ENCODE measurements around the gene F2RL2. TPM values are rescaled to one million over a fixed set of nuclear protein-coding genes. Genes with fewer than 3 reads are reported as not detected.
A peak's percentile ranks its signal among the peaks of the same experiment; 100 is the strongest.

Gene F2RL2
- total RNA-seq, 1 experiment from 2014 or later = 0.13 TPM

DNA sequence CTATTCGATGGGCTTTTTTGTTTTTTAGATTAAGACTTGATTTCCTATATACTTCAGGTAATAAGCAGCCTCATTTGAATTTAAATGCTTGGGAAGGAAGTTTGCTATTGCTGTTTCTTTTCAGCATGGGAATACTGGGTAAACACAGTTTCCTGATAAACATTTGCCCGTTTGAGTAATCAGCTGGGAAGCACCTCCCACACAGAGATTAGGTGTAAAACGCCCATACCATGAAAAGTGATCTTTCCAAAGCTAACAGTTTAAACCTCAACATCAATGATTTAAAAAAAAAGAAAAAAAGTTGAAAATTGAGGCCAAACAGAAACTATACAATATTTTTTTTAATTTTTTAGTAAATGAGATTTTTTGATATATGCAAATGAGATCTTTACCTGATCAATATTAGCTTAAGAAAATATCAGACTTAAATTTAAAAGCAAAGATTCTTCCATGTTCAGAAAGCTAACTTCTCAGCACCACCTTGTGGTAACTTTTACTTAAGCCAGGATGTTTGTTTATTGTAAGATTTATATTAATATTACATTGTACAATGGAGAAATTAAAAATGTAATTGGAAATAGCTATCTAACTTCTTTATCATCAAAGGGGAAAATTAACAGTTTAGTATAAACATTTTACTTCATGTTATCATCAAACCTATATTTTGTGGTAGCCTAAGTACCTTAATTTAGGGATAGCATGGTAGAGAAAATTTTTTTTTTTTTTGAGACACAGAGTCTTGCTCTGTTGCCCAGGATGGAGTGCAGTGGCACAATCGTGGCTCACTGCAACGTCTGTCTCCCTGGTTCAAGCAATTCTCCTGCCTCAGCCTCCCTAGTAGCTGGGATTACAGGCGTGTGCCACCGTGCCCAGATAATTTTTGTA is 39.8 kb downstream of the F2RL2 start:
- H3K4me3 ChIP-seq (ENCODE audit: low read depth in 2 of 2, low read length in 2 of 2) = no peak overlapping the region
- H3K9me3 ChIP-seq (ENCODE audit: control insufficient read depth, insufficient read depth, low read depth, low read length) = no peaks in the 10 kb centered on the region
- POLR2A ChIA-PET = no interaction called here
- no TSS peak for BruUV-seq (replicated peaks)
- in situ Hi-C loops (cut with HindIII; ENCODE audit: low pct_unique_long_range_greater_than_20kb, low sequenced_read_pairs) = no loop called here
- H3K36me3 ChIP-seq (ENCODE audit: control insufficient read depth, insufficient read depth, low read length) = no peaks in the 10 kb centered on the region
- CTCF ChIA-PET = interaction anchor here (0.7 kb wide), 1 partner anchor 180 kb away, joined by 3 read pairs; no protein-coding TSS in a partner anchor
- TF ChIP-seq SIN3A (IDR thresholded peaks at IDR 0.05; ENCODE audit: borderline replicate concordance, insufficient read depth, low read depth, low read length) = no peak
- no peak for TF ChIP-seq POLR2AphosphoS5 (IDR thresholded peaks at IDR 0.05; ENCODE audit: low read depth, low read length)
- TF ChIP-seq, protein P1, sequence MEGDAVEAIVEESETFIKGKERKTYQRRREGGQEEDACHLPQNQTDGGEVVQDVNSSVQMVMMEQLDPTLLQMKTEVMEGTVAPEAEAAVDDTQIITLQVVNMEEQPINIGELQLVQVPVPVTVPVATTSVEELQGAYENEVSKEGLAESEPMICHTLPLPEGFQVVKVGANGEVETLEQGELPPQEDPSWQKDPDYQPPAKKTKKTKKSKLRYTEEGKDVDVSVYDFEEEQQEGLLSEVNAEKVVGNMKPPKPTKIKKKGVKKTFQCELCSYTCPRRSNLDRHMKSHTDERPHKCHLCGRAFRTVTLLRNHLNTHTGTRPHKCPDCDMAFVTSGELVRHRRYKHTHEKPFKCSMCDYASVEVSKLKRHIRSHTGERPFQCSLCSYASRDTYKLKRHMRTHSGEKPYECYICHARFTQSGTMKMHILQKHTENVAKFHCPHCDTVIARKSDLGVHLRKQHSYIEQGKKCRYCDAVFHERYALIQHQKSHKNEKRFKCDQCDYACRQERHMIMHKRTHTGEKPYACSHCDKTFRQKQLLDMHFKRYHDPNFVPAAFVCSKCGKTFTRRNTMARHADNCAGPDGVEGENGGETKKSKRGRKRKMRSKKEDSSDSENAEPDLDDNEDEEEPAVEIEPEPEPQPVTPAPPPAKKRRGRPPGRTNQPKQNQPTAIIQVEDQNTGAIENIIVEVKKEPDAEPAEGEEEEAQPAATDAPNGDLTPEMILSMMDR (IDR thresholded peaks at IDR 0.05) = peak; percentile 40; the same call in 1 of the 2 replicates
- TF ChIP-seq, protein P2, sequence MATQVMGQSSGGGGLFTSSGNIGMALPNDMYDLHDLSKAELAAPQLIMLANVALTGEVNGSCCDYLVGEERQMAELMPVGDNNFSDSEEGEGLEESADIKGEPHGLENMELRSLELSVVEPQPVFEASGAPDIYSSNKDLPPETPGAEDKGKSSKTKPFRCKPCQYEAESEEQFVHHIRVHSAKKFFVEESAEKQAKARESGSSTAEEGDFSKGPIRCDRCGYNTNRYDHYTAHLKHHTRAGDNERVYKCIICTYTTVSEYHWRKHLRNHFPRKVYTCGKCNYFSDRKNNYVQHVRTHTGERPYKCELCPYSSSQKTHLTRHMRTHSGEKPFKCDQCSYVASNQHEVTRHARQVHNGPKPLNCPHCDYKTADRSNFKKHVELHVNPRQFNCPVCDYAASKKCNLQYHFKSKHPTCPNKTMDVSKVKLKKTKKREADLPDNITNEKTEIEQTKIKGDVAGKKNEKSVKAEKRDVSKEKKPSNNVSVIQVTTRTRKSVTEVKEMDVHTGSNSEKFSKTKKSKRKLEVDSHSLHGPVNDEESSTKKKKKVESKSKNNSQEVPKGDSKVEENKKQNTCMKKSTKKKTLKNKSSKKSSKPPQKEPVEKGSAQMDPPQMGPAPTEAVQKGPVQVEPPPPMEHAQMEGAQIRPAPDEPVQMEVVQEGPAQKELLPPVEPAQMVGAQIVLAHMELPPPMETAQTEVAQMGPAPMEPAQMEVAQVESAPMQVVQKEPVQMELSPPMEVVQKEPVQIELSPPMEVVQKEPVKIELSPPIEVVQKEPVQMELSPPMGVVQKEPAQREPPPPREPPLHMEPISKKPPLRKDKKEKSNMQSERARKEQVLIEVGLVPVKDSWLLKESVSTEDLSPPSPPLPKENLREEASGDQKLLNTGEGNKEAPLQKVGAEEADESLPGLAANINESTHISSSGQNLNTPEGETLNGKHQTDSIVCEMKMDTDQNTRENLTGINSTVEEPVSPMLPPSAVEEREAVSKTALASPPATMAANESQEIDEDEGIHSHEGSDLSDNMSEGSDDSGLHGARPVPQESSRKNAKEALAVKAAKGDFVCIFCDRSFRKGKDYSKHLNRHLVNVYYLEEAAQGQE (IDR thresholded peaks at IDR 0.05; ENCODE audit: insufficient read depth in 1 of 2, low read depth in 2 of 2, low read length in 1 of 2) = no peak
- TF ChIP-seq TCF7L2 (IDR thresholded peaks at IDR 0.05; ENCODE audit: low read depth, low read length) = no peak
- no peak for ATAC-seq
- H3K4me1 ChIP-seq (ENCODE audit: control insufficient read depth, insufficient read depth, low read length) = no peaks in the 10 kb centered on the region
- intact Hi-C loops (cut with micrococcal nuclease; ENCODE audit: unreplicated experiment) = loop anchor here (5.0 to 10.0 kb wide), 2 partner anchors 179 to 246 kb away; partner anchors contain the start of gene IQGAP2
- DNase-seq (ENCODE audit: low read depth, low spot score) = no peak
- H3K27ac ChIP-seq (ENCODE audit: low read length) = no peak overlapping the region
- peaks cover 19% of the 10 kb centered on the region; the same call in 1 of the 2 replicates for H3K27me3 ChIP-seq (ENCODE audit: control insufficient read depth, insufficient read depth, low read length)

DNA sequence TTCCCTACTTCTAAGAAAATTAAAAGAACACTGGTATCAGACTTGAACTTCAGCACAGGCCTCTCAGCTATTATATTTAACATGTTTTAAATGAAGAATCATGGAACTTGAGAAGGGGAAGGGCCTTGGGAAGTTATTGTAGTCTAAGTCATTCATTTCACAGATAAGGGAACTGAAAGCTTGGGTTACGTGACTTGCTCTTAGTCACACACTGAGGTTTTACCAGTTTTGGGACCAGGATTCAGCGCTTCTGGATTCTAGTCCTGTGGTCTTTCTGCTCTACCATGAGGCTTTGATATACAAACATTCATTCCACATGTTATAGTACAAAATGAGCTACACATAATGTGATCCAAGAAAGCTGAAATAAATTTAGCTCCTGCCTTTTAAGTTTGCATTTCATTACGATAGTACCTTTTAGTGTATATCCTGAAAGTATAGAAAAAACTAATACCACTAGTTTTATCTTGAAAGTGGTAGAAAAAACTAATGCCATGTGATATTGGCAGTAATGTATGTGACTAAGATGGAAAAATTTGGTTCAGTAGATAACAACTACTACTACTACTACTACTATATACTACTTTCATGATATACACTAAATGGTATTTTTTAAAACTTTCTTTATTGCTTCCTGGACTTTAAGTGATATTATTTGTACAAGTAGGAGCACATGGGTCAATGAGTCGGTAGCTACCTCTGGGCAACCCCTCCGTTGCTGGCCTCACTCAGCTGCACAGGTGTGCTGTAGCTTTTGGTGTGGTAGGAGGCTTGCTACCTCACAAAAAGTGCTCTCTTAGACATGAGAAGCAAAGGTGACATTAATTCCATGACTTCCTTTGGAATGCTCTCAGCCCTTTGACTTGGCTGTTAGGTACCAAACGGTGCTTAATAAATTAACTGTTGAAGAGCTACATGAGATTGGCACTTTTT is 40.7 kb downstream of the F2RL2 start:
- in situ Hi-C loops (cut with HindIII; ENCODE audit: low pct_unique_long_range_greater_than_20kb, low sequenced_read_pairs) (no loop called here), intact Hi-C loops (cut with micrococcal nuclease; ENCODE audit: unreplicated experiment) (loop anchor here (5.0 to 10.0 kb wide), 2 partner anchors 178 to 245 kb away; partner anchors contain the start of gene IQGAP2)
- no peaks in the 10 kb centered on the region for H3K4me1 ChIP-seq (ENCODE audit: control insufficient read depth, insufficient read depth, low read length)
- CTCF ChIA-PET = no interaction called here
- POLR2A ChIA-PET = no interaction called here
- no peak for DNase-seq (ENCODE audit: low read depth, low spot score)
- ATAC-seq = no peak
- no peaks in the 10 kb centered on the region for H3K36me3 ChIP-seq (ENCODE audit: control insufficient read depth, insufficient read depth, low read length)
- peaks cover 16% of the 10 kb centered on the region; the same call in 1 of the 2 replicates for H3K27me3 ChIP-seq (ENCODE audit: control insufficient read depth, insufficient read depth, low read length)
- H3K27ac ChIP-seq (ENCODE audit: low read length) = no peak overlapping the region
- no peak for TF ChIP-seq SIN3A (IDR thresholded peaks at IDR 0.05; ENCODE audit: borderline replicate concordance, insufficient read depth, low read depth, low read length)
- no peak for TF ChIP-seq TCF7L2 (IDR thresholded peaks at IDR 0.05; ENCODE audit: low read depth, low read length)
- TF ChIP-seq, protein P1 (IDR thresholded peaks at IDR 0.05) = no peak
- TF ChIP-seq, protein P2 (IDR thresholded peaks at IDR 0.05; ENCODE audit: insufficient read depth in 1 of 2, low read depth in 2 of 2, low read length in 1 of 2) = no peak
- no peak for TF ChIP-seq POLR2AphosphoS5 (IDR thresholded peaks at IDR 0.05; ENCODE audit: low read depth, low read length)
- no peak overlapping the region for H3K4me3 ChIP-seq (ENCODE audit: low read depth in 2 of 2, low read length in 2 of 2)
- no peaks in the 10 kb centered on the region for H3K9me3 ChIP-seq (ENCODE audit: control insufficient read depth, insufficient read depth, low read depth, low read length)
- BruUV-seq (replicated peaks) = no TSS peak
